Measurements from ENCODE around the gene NINJ1.

Gene NINJ1

DNA sequence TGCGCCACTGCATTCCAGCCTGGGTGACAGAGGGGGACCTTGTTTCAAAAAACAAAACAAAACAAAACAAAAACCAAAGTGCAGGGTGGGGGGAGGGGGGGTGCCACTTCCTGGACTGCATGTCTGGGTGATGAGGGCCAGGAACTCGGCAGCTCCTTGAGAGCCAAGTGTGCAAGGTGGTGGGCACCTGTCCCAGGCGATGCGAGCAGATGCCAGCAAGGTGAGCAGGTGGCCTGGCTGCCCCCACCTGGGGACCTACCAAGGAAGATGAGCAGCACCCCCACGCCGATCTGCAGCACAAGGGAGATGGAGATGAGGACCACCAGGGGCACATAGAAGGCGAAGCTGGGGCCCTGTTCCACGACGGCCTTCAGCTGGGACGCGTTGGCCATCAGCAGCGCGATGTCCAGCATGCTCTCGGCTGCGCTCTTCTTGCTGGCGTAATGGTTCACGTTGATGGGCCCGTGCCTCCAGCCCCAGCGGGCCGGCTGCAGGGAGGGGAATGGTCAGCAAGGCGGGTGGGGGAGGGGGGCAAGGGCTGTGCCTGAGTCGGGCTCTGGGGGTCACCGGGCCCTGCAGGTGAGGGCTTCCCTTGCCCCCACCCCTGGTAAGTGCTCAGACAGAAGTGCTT is 7.8 kb downstream of the NINJ1 start:
- DNase-seq (ENCODE audit: low read depth, low spot score) = no peak
- TF ChIP-seq SUZ12 (IDR thresholded peaks at IDR 0.05; ENCODE audit: extremely low read depth, insufficient read depth, insufficient read length) (no peak), ZNF274 (IDR thresholded peaks at IDR 0.05; ENCODE audit: low read depth, low read length) (no peak), YY1 (IDR thresholded peaks at IDR 0.05; ENCODE audit: insufficient read depth, insufficient read length) (no peak)
- no peak overlapping the region for H3K4me3 ChIP-seq (ENCODE audit: insufficient read length, low read depth)

DNA sequence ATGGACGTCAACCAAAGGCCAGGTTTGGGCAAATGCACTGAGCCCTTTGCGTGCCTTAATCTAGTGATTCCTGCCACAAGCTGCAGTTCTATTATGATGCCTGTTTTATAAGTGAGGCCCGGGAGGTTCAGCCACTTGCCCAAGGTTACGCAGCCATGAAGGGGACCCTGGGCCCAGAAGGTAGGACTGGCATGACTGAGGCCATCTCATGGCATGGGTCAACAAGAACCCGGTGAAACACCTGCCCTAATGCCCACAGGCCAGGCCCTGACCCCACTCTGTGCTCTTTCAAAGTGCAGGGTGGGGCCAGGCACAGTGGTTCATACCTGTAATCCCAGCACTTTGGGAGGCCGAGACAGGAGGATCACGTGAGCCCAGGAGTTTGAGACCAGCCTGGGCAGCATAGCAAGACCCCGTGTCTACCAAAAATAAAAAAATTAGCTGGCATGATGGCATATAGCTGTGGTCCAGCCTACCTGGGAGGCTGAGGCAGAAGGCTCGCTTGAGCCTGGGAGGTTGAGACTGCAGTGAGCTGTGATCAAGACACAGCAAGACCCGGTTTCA is 8.6 kb downstream of the NINJ1 start:
- H3K9ac ChIP-seq (ENCODE audit: insufficient read length, low read depth) = no peak overlapping the region
- H3K4me3 ChIP-seq (ENCODE audit: insufficient read length, low read depth) = no peak overlapping the region
- no peak for TF ChIP-seq ZNF274 (IDR thresholded peaks at IDR 0.05; ENCODE audit: low read depth, low read length)
- no peak for TF ChIP-seq SUZ12 (IDR thresholded peaks at IDR 0.05; ENCODE audit: extremely low read depth, insufficient read depth, insufficient read length)
- TF ChIP-seq YY1 (IDR thresholded peaks at IDR 0.05; ENCODE audit: insufficient read depth, insufficient read length) = no peak
- H3K36me3 ChIP-seq (ENCODE audit: insufficient read depth, insufficient read length, low read length) = peaks cover 49% of the 10 kb centered on the region
- no peak for DNase-seq (ENCODE audit: low read depth, low spot score)
- no peaks in the 10 kb centered on the region for H3K9me3 ChIP-seq (ENCODE audit: insufficient read depth, low read length)
- no peaks in the 10 kb centered on the region for H3K27me3 ChIP-seq (ENCODE audit: insufficient read depth, insufficient read length)
- H3K4me1 ChIP-seq (ENCODE audit: insufficient read depth, insufficient read length) = peaks cover 7% of the 10 kb centered on the region

More for the DNA sequence above, 7.8 kb downstream of the NINJ1 start:
- H3K9ac ChIP-seq (ENCODE audit: insufficient read length, low read depth) = no peak overlapping the region
- H3K27me3 ChIP-seq (ENCODE audit: insufficient read depth, insufficient read length) = no peaks in the 10 kb centered on the region
- H3K4me1 ChIP-seq (ENCODE audit: insufficient read depth, insufficient read length) = peaks cover 14% of the 10 kb centered on the region
- H3K36me3 ChIP-seq (ENCODE audit: insufficient read depth, insufficient read length, low read length) = peaks cover 51% of the 10 kb centered on the region
- H3K9me3 ChIP-seq (ENCODE audit: insufficient read depth, low read length) = no peaks in the 10 kb centered on the region

DNA sequence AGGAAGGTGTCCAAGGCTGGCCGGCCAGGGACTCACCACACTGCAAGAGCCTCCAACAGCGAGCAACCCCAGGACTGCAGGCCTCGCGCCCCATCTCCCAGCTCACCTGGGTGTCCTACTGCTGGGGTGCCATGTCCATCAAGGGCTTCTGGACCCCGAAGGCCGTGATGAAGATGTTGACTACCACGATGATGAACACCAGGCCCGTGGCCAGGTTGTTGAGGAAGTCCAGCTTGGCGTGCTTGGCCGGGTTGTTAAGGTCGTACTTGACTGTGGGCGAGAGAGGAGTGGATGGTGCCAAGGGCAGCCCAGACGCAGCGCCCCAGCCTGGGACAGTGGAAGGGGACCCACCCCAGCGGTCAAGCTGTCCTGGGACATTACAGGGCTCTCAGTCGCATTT is 9.3 kb downstream of the NINJ1 start:
- no peak overlapping the region for H3K4me3 ChIP-seq (ENCODE audit: insufficient read length, low read depth)
- no peak overlapping the region for H3K9ac ChIP-seq (ENCODE audit: insufficient read length, low read depth)
- TF ChIP-seq SUZ12 (IDR thresholded peaks at IDR 0.05; ENCODE audit: extremely low read depth, insufficient read depth, insufficient read length) = no peak
- TF ChIP-seq YY1 (IDR thresholded peaks at IDR 0.05; ENCODE audit: insufficient read depth, insufficient read length) = no peak
- no peak for TF ChIP-seq ZNF274 (IDR thresholded peaks at IDR 0.05; ENCODE audit: low read depth, low read length)
- no peak for DNase-seq (ENCODE audit: low read depth, low spot score)
- H3K9me3 ChIP-seq (ENCODE audit: insufficient read depth, low read length) = no peaks in the 10 kb centered on the region
- peaks cover 45% of the 10 kb centered on the region for H3K36me3 ChIP-seq (ENCODE audit: insufficient read depth, insufficient read length, low read length)
- peaks cover 8% of the 10 kb centered on the region for H3K4me1 ChIP-seq (ENCODE audit: insufficient read depth, insufficient read length)
- H3K27me3 ChIP-seq (ENCODE audit: insufficient read depth, insufficient read length) = no peaks in the 10 kb centered on the region

DNA sequence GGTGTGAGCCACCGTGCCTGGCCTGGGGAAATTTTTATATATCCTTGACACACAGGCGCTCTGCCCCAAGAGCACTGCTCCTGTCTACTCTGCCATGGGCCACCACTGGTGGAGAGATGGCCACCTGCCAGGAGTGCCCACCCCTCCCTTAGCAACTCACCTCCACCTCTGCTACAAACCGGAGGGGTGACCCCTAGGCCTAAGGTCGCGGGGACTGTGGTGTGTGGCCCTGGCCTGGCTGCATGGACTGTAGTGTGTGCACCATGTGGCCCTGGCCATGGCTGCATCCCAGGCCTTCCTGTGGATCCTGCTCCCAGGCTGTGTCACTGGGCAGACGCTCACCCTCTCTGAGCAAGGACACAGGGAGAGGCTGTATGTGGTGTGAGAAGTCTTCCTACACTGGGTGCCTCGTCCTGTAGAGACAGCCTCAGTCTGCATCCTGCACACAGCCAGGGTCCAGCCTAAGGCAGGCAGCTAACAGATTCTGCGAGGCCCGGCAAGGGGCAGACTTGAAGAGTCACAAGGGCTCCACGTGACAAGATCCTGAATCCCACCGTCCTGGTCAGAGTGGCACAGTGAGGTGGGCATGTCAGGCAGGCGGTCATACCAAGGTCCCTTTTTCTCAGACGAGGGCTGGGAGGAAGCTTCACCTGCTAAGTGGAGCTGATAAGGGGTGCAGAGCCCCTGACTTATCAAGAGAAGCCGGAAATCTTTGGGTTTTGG is 10.3 kb downstream of the NINJ1 start:
- H3K36me3 ChIP-seq (ENCODE audit: insufficient read depth, insufficient read length, low read length) = peaks cover 43% of the 10 kb centered on the region
- TF ChIP-seq ZNF274 (IDR thresholded peaks at IDR 0.05; ENCODE audit: low read depth, low read length) = no peak
- no peak for TF ChIP-seq YY1 (IDR thresholded peaks at IDR 0.05; ENCODE audit: insufficient read depth, insufficient read length)
- TF ChIP-seq SUZ12 (IDR thresholded peaks at IDR 0.05; ENCODE audit: extremely low read depth, insufficient read depth, insufficient read length) = no peak
- peaks cover 9% of the 10 kb centered on the region for H3K4me1 ChIP-seq (ENCODE audit: insufficient read depth, insufficient read length)
- peak overlapping the region; percentile 35 for H3K9ac ChIP-seq (ENCODE audit: insufficient read length, low read depth)
- H3K9me3 ChIP-seq (ENCODE audit: insufficient read depth, low read length) = no peaks in the 10 kb centered on the region
- no peak for DNase-seq (ENCODE audit: low read depth, low spot score)
- H3K4me3 ChIP-seq (ENCODE audit: insufficient read length, low read depth) = no peak overlapping the region
- no peaks in the 10 kb centered on the region for H3K27me3 ChIP-seq (ENCODE audit: insufficient read depth, insufficient read length)

DNA sequence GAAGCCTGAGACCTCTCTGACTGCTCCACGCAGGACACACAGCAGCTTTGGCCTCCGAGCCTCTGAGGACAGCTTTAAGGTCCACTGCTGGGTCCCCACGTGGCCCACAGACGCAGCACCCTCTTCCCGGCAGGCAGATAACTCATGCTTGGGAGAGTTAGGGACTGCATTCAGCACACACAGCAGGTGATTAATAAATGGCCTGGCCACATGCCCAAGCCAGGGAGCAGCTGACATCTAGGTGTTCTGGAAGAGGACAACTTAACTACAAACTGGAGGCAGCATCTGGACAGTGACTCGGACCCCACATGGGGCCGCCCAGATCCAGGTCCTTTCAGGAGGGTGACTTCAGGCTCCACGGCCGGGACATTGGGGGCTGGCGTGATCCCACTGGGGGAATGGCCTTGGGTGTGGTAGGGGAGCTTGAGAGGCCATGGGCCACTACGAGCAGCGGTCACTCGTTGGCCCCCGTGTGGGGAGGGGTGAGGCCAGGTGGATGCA is 11.3 kb downstream of the NINJ1 start:
- Histone ChIP-seq H3K4me3 (ENCODE audit: insufficient read length, low read depth) (no peak overlapping the region), H3K27me3 (ENCODE audit: insufficient read depth, insufficient read length) (no peaks in the 10 kb centered on the region), H3K4me1 (ENCODE audit: insufficient read depth, insufficient read length) (peaks cover 9% of the 10 kb centered on the region), H3K9me3 (ENCODE audit: insufficient read depth, low read length) (no peaks in the 10 kb centered on the region), H3K36me3 (ENCODE audit: insufficient read depth, insufficient read length, low read length) (peaks cover 43% of the 10 kb centered on the region), H3K9ac (ENCODE audit: insufficient read length, low read depth) (no peak overlapping the region)
- TF ChIP-seq ZNF274 (IDR thresholded peaks at IDR 0.05; ENCODE audit: low read depth, low read length) (no peak), SUZ12 (IDR thresholded peaks at IDR 0.05; ENCODE audit: extremely low read depth, insufficient read depth, insufficient read length) (no peak), YY1 (IDR thresholded peaks at IDR 0.05; ENCODE audit: insufficient read depth, insufficient read length) (no peak)
- no peak for DNase-seq (ENCODE audit: low read depth, low spot score)

DNA sequence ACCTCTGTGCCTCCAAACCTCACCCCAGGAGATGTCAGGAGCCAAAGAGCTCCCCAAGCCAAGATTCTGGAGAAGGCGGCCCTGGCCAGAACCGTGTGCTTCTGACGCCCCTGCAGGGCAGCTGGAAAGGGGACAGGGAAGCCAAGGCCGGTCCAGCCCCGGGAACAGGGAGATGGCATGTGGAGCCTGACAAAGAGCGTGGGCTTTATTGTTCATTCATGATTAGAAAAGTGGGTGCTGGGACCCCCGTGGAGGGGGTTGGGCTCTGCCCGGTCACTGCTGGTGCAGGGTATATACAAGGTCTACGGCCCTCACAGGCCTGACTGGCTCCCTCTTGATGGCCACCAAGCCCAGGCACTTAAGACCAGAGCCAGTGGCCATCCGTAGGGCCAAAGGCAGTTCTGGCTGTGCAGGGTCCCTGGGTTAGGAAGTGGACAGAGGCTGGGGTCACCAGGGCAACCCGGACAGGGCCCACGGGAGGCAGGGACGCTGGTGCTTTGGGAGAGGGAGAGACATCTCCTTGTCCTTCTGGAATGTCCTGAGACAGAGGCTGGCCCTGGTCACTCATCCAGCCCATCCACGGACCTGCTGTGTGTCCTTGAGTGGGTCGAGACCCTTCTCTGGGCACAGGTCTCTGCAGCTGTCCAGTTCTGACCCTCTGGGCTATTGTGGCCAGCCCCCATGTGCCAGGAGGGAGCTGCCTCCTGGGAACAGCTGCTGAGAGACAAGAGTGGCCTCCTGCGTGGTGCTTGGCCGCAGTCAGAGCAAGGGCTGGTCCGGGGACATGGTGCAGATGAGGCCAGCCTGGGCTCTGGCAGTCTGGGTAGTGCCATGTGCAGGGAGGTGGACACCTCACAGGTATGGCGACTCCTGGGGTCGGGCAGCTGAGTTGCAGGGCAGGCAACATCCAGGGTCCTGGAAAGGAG is 12.5 kb downstream of the NINJ1 start:
- no peak overlapping the region for H3K4me3 ChIP-seq (ENCODE audit: insufficient read length, low read depth)
- peaks cover 6% of the 10 kb centered on the region for H3K4me1 ChIP-seq (ENCODE audit: insufficient read depth, insufficient read length)
- H3K9me3 ChIP-seq (ENCODE audit: insufficient read depth, low read length) = no peaks in the 10 kb centered on the region
- no peak overlapping the region for H3K9ac ChIP-seq (ENCODE audit: insufficient read length, low read depth)
- TF ChIP-seq ZNF274 (IDR thresholded peaks at IDR 0.05; ENCODE audit: low read depth, low read length) (no peak), YY1 (IDR thresholded peaks at IDR 0.05; ENCODE audit: insufficient read depth, insufficient read length) (no peak), SUZ12 (IDR thresholded peaks at IDR 0.05; ENCODE audit: extremely low read depth, insufficient read depth, insufficient read length) (no peak)
- no peak for DNase-seq (ENCODE audit: low read depth, low spot score)
- H3K27me3 ChIP-seq (ENCODE audit: insufficient read depth, insufficient read length) = no peaks in the 10 kb centered on the region
- peaks cover 43% of the 10 kb centered on the region for H3K36me3 ChIP-seq (ENCODE audit: insufficient read depth, insufficient read length, low read length)
